HepG2 (cell line): Measurements from ENCODE around the gene PLSCR3.

Source experiments
- NAIF1 ChIP-seq: sonication (generic); formaldehyde crosslinking; IDR thresholded peaks from 2 replicates; pipeline ENCODE4 v1.5.0; 2020; ENCODE audit warnings: mild to moderate bottlenecking, missing genetic modification reagents, borderline replicate concordance
- RFXANK ChIP-seq: IDR thresholded peaks from 2 replicates; pipeline ENCODE4 v1.6.1; 2016
- TF ChIP-seq, protein P1 (sequence below), 2 experiments: IDR thresholded peaks; 2 replicates each; pipeline ENCODE4 v1.6.1; 2011 to 2012; ENCODE audit warnings: low read length in 2 of 2, borderline replicate concordance in 1 of 2, low read depth in 1 of 2, mild to moderate bottlenecking in 1 of 2, moderate library complexity in 1 of 2

DNA sequence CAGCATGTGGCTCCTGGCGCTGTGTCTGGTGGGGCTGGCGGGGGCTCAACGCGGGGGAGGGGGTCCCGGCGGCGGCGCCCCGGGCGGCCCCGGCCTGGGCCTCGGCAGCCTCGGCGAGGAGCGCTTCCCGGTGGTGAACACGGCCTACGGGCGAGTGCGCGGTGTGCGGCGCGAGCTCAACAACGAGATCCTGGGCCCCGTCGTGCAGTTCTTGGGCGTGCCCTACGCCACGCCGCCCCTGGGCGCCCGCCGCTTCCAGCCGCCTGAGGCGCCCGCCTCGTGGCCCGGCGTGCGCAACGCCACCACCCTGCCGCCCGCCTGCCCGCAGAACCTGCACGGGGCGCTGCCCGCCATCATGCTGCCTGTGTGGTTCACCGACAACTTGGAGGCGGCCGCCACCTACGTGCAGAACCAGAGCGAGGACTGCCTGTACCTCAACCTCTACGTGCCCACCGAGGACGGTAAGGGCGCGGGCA lies 14.0 kb upstream of the PLSCR3 start:
- TF ChIP-seq NAIF1 (CRISPR knock-in tag): no peak
- TF ChIP-seq RFXANK (CRISPR knock-in tag): no peak
- TF ChIP-seq, protein P1, sequence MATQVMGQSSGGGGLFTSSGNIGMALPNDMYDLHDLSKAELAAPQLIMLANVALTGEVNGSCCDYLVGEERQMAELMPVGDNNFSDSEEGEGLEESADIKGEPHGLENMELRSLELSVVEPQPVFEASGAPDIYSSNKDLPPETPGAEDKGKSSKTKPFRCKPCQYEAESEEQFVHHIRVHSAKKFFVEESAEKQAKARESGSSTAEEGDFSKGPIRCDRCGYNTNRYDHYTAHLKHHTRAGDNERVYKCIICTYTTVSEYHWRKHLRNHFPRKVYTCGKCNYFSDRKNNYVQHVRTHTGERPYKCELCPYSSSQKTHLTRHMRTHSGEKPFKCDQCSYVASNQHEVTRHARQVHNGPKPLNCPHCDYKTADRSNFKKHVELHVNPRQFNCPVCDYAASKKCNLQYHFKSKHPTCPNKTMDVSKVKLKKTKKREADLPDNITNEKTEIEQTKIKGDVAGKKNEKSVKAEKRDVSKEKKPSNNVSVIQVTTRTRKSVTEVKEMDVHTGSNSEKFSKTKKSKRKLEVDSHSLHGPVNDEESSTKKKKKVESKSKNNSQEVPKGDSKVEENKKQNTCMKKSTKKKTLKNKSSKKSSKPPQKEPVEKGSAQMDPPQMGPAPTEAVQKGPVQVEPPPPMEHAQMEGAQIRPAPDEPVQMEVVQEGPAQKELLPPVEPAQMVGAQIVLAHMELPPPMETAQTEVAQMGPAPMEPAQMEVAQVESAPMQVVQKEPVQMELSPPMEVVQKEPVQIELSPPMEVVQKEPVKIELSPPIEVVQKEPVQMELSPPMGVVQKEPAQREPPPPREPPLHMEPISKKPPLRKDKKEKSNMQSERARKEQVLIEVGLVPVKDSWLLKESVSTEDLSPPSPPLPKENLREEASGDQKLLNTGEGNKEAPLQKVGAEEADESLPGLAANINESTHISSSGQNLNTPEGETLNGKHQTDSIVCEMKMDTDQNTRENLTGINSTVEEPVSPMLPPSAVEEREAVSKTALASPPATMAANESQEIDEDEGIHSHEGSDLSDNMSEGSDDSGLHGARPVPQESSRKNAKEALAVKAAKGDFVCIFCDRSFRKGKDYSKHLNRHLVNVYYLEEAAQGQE (IDR thresholded peaks at IDR 0.05; ENCODE audit: borderline replicate concordance in 1 of 2, low read depth in 1 of 2, low read length in 2 of 2): no peak
